Motor neuron (in vitro differentiated cells): ENCODE data around the gene ACBD4. TPM values are rescaled to one million over a fixed set of nuclear protein-coding genes. Genes with fewer than 3 reads are reported as not detected.

Experiments
- ATAC-seq, 8 experiments: fragments of 200-7000 bp; cut with Tn5 transposase; replicated peaks in 6 of 8; 2 replicates each; pipeline ENCODE4 v1.8.0; 2021; ENCODE audit warnings: mild to moderate bottlenecking in 8 of 8, moderate library complexity in 8 of 8
- H3K27ac ChIP-seq, 2 donors: fragments of 250-450 bp; sonication (Bioruptor Pico); 2 replicates each; pipeline ENCODE4 v1.9.0; 2021; ENCODE audit warnings: antibody characterized with exemption in 2 of 2, mild to moderate bottlenecking in 2 of 2, moderate library complexity in 1 of 2
- H3K4me1 ChIP-seq, 2 donors: fragments of 250-450 bp; sonication (Bioruptor Pico); replicated peaks in 1 of 2; 2 replicates each; pipeline ENCODE4 v1.6.1; 2021; ENCODE audit warnings: antibody characterized with exemption in 2 of 2, mild to moderate bottlenecking in 2 of 2, moderate library complexity in 1 of 2
- H3K4me3 ChIP-seq, 5 donors: fragments of 250-450 bp; sonication (Bioruptor Pico); 2 replicates each; pipeline ENCODE4 v1.9.0; 2021; ENCODE audit warnings: antibody characterized with exemption in 5 of 5, mild to moderate bottlenecking in 5 of 5, moderate library complexity in 4 of 5
- WGBS, 10 experiments: fragments of 450-650 bp; shearing (Covaris generic); methylation state at CpG; one replicate each; pipeline ENCODE4 v1.0.0; 2022; 5-methylcytosine and 5-hydroxymethylcytosine counted together
- in situ Hi-C, 9 experiments: fragments of 400-800 bp; cut with MboI; loops; one replicate each; pipeline ENCODE4 v1.15.0; 2021; ENCODE audit warnings: low sequenced_read_pairs in 9 of 9, low pct_unique_long_range_greater_than_20kb in 2 of 9; ENCODE audit not compliant: unreplicated experiment in 9 of 9
- total RNA-seq, 8 experiments: library from RNA; unstranded; fragments of 300-600 nt; gene quantifications; 2 replicates each; pipeline versions ENCODE4 v1.2.3 to v1.2.4, GENCODE V29; 2022

The ACBD4 gene
- total RNA-seq, 8 experiments from 2014 or later: 1.5 to 16.1 (median 6.4) TPM

DNA sequence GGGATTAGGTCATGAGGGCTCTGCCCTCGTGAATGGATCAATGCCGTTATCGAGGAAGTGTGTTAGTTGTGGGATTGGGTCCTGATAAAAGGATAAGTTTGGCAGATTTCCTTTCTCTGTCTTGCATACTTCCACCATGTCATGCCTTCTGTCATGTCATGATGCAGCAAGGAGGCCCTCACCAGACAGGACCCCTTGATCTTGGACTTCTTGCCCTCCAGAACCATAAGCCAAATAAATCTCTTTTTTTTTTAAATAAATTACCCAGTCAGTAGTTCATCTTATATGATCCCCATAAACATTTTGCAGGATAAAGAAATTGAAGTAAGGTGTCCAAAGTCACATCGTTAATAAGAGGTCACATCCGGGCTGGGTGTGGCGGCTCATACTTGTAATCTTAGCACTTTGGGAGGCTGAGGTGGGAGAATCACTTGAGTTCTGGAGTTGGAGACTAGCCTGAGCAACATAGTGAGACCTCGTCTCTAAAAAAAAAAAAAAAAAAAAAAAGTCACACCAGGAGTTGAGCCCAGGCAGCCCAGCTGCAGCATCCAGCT is 51.4 kb downstream of the ACBD4 start:
- no peak overlapping the region for H3K27ac ChIP-seq
- no peak for ATAC-seq
- in situ Hi-C loops: no loop called here
- H3K4me3 ChIP-seq: no peak overlapping the region
- WGBS, 10 experiments: 28 to 100% (median 89%) methylated on average over 1 to 6 of the region's 7 CpGs; no CpG with 5 or more reads in 4 of the 10 experiments
- no peaks in the 10 kb centered on the region for H3K4me1 ChIP-seq

DNA sequence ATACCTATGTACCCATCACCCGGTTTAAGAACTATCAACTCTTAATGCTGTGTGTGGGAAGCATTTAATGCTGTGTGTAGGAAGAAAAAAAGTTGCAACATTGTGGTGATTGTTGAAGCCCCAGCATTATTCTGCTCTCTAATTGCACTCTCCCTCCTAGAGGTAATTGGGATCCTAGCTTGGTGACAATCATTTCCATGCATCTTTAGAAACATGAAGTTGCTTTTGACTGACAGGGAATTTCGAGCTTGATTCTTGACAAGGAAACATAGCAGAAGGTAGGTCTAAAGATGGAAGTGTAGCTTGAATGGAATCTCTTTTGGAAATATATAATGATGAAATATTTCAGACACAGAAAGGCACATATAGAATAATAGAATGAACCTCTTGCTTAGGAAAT is 53.5 kb downstream of the ACBD4 start:
- WGBS, 10 experiments: 20 to 100% (median 67%) methylated on average over 1 to 2 of the region's 2 CpGs; no CpG with 5 or more reads in 1 of the 10 experiments
- H3K27ac ChIP-seq: no peak overlapping the region
- no peak for ATAC-seq

DNA sequence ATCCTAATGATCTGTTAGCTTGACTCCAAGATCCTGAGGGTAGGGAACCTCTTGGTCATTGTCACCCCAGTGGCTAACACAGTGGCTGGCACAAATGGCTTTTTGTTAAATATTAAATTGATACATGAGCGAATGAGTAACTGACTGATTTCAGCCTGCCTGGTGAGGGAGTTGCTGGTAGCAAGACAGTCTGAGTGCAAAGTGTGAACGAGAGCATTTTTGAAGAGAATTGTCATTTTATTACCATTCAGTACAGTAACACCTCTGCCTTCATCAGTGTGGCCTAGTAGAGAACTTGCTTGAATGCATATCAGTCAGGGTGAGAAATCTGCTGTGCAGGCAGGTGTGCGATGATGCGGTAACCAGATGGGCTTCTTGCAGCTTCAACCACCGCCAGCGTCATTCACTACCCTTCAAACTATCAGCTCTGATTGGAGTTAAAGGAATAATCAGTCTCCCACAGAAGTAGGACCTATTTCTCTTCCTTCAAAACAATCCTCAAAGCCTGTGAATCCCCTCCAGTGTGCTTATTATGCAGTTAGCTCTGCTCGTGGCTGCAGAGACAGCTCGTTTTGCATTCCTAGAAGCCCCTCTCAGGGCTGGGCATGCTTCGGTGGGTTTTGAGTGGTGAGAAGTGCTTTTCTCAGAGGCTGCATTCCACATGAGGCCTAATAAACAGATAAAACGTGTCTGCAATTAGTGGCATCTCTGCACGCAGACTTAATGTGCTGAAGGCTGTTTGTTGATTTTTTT is 55.2 kb downstream of the ACBD4 start:
- peak in 4 of 8 experiments; percentile 15 to 53 (median 42) for ATAC-seq
- 14 to 100% (median 58%) methylated on average over 1 to 9 of the region's 11 CpGs; no CpG with 5 or more reads in 2 of the 10 experiments for WGBS, 10 experiments
- H3K27ac ChIP-seq: no peak overlapping the region
- in situ Hi-C loops: no loop called here
- H3K4me1 ChIP-seq: no peaks in the 10 kb centered on the region
- H3K4me3 ChIP-seq: no peak overlapping the region

More for the DNA sequence above, 53.5 kb downstream of the ACBD4 start:
- H3K4me1 ChIP-seq: no peaks in the 10 kb centered on the region
- in situ Hi-C loops: no loop called here
- no peak overlapping the region for H3K4me3 ChIP-seq

Other genes with a start within 250 kb of the ACBD4 start
- 100 to 1,000 TPM in 2 of 8 experiments, 10 to 100 TPM in 6; 31.6 to 155 (median 63.5) TPM for gene EFTUD2, start 236.2 kb upstream of the ACBD4 start, total RNA-seq
- 1,000 to 10,000 TPM in 1 of 8 experiments, 1 to 10 TPM in 6, under 1 TPM in 1; 0.92 to 2,179 (median 1.8) TPM for gene GFAP, start 220.2 kb upstream of the ACBD4 start, total RNA-seq
- gene KIF18B, start 187.9 kb upstream of the ACBD4 start, total RNA-seq: 10 to 100 TPM in 3 of 8 experiments, under 1 TPM in 5; 0.20 to 17.8 (median 0.80) TPM
- 100 to 1,000 TPM in 1 of 8 experiments, 1 to 10 TPM in 4, under 1 TPM in 1, not detected in 2; 0.35 to 116 (median 3.3) TPM for gene C1QL1, start 167.4 kb upstream of the ACBD4 start, total RNA-seq
- gene DCAKD, start 84.1 kb upstream of the ACBD4 start, total RNA-seq: 100 to 1,000 TPM in 1 of 8 experiments, 10 to 100 TPM in 7; 15.5 to 109 (median 46.5) TPM
- 100 to 1,000 TPM in 2 of 8 experiments, 10 to 100 TPM in 6; 38.3 to 140 (median 67.8) TPM for gene NMT1, start 74.4 kb upstream of the ACBD4 start, total RNA-seq
- 10 to 100 TPM in 4 of 8 experiments, 1 to 10 TPM in 4; 2.0 to 40.1 (median 10.0) TPM for gene PLCD3, start 3.2 kb upstream of the ACBD4 start, total RNA-seq
- 10 to 100 TPM; 10.6 to 49.8 (median 23.0) TPM for gene HEXIM1, start 12.8 kb downstream of the ACBD4 start, total RNA-seq
- 10 to 100 TPM in 4 of 8 experiments, 1 to 10 TPM in 4; 7.6 to 14.1 (median 9.9) TPM for gene HEXIM2, start 26.2 kb downstream of the ACBD4 start, total RNA-seq
- 1 to 10 TPM; 1.1 to 5.6 (median 2.3) TPM for gene FMNL1, start 86.2 kb downstream of the ACBD4 start, total RNA-seq
- under 1 TPM in 6 of 8 experiments, not detected in 2; 0.13 to 0.47 (median 0.41) TPM for gene SPATA32, start 126.4 kb downstream of the ACBD4 start, total RNA-seq
- 1 to 10 TPM; 1.4 to 5.0 (median 3.2) TPM for gene MAP3K14, start 181.3 kb downstream of the ACBD4 start, total RNA-seq